Measurements from ENCODE around the gene LOXL1.

GRCh38 chr15:73994912-73995622 is 68.8 kb downstream of the LOXL1 start:
- TF ChIP-seq TCF7L2 (IDR thresholded peaks at IDR 0.05; ENCODE audit: low read depth, low read length) (no peak), E2F1 (CRISPR knock-in tag; IDR thresholded peaks at IDR 0.05) (no peak), NFE2L1 (CRISPR knock-in tag; IDR thresholded peaks at IDR 0.05; ENCODE audit: borderline replicate concordance) (no peak), USF2 (IDR thresholded peaks at IDR 0.05; ENCODE audit: low read depth, low read length) (no peak), USF2 (CRISPR knock-in tag; IDR thresholded peaks at IDR 0.05; ENCODE audit: borderline replicate concordance) (no peak), SALL1 (CRISPR knock-in tag; IDR thresholded peaks at IDR 0.05) (no peak), ATF2 (CRISPR knock-in tag; IDR thresholded peaks at IDR 0.05) (no peak), ATF7 (IDR thresholded peaks at IDR 0.05) (no peak), ATF7 (CRISPR knock-in tag; IDR thresholded peaks at IDR 0.05) (no peak), PHF20 (CRISPR knock-in tag; IDR thresholded peaks at IDR 0.05) (no peak), MZF1 (CRISPR knock-in tag; IDR thresholded peaks at IDR 0.05; ENCODE audit: borderline replicate concordance) (no peak), ZNF501 (CRISPR knock-in tag; IDR thresholded peaks at IDR 0.05) (no peak)
